NCI-H1092 treated with DMSO at 0.1 percent for 48 hours (cell line): ENCODE results near the gene IVNS1ABP.
"Not testable (repeated sequence)": the region's sequence is repeated elsewhere in the genome, so short reads cannot be mapped to it uniquely, and the experiment has no call there.

Experiments
- DNase-seq: peaks from one replicate; lab custom pipeline; 2025; lab: John Stamatoyannopoulos, UW

IVNS1ABP gene

DNA sequence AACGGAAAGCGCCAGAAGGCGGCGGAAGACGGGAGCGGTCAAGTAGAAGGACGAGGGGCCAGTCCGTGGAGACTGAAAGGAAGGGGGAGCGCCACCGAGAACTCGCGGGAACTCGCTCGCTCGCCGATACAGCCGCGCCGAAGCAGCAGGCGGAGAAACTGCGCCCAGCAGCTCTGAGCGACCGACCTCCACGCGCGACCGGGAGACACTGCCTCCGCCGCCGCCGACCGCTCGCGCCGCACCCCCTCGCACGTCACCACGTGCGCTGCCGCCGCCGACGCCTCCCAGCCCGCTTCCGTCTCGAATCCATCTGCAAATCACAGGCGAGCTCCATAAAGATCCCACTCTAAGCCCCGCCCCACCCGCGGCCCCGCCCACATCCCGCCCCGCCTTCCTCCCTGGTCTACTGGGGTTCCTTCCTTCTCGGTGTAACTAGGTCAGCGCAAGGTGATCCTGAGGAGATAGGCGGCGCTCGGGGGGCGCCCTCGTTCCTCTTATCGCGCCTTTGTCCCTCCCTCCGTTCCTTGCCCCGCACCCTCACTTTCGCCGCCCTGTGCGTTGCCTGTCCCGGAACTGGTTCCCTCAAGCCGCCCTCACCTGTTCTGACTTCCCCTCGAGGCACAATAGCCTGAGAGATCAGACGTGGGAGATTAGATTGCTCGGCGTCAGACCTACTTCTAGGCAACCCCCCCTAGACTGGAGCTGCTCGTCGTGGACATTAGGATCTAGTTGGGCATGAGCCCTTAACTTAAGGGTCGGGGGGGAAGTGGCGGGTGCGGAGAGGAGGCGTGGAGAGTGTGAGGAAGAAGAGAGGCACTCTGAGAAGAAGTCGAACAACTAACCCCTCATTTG is at the start of gene IVNS1ABP:
Gene IVNS1ABP, minus strand, starts transcription at position 210 of the 852 bp plus-strand sequence. CDS start 7,750 bp downstream, outside the sequence.
- peak; percentile 99 for DNase-seq

DNA sequence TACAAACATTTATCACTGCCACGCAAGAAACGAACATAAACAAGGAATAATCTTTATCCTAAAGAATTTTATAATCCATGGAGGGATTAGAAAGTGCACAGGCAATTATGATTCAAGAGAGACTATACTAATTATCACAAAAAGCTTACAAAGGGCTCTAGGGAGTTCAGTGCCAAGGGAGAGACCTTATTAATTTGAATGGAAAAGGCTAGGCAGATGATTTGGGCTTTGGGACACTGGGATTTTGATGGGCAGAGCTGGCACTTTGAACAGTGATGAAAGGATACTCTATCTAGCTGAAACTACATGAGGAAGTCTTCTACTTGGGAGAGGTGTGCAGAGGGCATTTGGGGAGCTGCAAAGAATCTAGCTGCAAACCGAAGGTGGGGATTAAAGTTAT is 48.9 kb upstream of the IVNS1ABP start:
- no peak for DNase-seq

DNA sequence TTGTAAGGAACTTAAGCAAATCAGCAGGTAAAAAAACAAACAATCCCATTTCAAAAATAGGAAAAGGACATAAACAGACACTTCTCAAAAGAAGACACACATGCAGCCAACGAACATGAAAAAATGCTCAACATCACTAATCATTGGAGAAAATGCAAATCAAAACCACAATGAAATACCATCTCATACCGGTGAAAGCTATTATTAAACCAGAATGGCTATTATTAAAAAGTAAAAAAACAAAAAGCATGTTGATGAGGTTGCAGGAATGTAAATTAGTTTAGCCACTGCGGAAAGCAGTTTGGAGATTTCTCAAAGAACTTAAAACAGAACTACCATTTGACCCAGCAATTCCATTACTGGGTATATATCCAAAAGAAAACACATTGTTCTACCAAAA is 47.5 kb upstream of the IVNS1ABP start:
- DNase-seq = not testable (repeated sequence)

DNA sequence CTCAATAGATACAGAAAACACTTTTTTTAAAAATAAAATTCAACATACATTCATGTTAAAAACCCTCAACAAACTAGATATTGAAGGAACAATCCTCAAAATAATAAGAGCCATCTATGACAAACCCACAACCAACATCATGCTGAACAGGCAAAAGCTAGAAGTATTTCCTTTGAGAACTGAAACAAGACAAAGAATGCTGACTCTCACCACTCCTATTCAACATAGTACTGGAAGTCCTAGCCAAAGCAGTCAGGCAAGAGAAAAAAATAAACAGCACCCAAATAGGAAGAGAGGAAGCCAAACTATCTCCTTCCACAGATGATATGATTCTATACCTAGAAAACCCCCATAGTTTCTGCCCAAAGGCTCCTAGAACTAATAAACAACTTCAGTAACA is 46.2 kb upstream of the IVNS1ABP start:
- DNase-seq = no peak

DNA sequence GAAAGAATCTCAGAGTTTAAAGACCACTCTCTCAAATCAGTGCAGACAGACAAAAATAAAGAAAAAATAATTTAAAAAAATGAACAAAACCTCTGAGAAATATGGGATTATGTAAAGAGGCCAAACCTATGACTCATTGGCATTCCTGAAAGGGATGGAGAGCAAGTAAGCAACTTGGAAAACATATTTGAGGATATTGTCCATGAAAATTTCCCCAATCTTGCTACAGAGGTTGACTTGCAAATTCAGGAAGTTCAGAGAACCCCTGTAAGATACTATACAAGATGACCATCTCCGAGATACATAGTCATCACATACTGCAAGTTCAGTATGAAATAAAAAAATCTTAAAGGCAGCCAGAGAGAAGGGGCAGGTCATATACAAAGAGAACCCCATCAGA is 43.7 kb upstream of the IVNS1ABP start:
- no peak for DNase-seq

DNA sequence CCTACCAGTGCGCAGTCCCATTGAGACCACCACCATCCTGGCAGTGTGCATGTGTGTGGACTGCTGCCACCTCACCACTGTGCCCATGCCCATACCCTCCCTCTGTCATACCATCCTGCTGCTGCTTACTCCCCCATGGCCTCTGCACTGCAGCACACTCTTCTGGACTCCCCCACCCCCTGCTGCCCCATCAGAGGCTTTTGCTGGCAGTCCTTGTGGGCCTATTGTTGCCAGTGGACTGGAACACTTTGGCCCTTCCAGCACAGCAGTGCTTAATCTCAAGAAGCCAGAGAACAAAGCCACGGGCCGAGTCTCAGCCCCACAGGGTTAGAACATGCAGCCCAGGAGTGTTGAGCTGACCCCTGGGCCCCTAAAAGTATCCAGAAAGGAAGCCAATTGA is 41.9 kb upstream of the IVNS1ABP start:
- DNase-seq = no peak

DNA sequence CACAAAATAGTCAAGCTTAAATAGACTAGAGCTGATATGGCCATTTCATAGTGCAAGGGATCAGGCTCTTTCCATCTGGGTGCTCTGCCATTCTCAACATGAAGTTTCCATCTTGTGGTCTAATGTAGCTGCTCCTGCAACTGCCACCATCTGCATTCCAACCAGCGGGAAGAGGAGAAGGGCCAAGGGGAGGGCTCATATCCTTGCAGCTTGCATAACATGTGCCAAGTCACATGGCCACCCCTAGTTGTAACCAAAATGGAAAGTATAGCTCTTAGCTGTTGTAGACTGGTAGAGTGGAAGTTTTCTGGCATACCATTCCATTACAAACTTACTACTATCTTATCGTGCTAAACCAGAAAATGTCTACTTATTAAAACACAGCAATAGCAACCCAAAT is 38.9 kb upstream of the IVNS1ABP start:
- DNase-seq = no peak

DNA sequence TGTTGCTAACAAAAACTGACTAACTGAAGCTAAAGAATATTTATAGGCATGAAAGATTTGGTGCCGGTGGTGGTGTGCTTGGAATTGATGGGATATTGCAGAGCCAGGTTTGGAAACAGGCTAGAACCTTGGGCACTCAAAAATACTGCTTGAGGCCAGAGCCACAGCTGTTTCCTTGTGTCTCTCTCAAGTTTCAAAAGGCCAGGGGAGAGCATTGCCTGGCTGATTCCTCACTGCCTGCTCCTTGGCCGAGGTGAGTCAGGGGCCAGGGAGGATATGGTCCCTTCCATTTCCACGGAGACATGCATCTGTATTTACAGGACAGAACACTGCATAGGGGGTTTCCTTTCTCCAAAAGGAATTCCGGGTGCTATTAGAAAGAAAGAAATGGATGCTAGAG is 36.1 kb upstream of the IVNS1ABP start:
- no peak for DNase-seq

DNA sequence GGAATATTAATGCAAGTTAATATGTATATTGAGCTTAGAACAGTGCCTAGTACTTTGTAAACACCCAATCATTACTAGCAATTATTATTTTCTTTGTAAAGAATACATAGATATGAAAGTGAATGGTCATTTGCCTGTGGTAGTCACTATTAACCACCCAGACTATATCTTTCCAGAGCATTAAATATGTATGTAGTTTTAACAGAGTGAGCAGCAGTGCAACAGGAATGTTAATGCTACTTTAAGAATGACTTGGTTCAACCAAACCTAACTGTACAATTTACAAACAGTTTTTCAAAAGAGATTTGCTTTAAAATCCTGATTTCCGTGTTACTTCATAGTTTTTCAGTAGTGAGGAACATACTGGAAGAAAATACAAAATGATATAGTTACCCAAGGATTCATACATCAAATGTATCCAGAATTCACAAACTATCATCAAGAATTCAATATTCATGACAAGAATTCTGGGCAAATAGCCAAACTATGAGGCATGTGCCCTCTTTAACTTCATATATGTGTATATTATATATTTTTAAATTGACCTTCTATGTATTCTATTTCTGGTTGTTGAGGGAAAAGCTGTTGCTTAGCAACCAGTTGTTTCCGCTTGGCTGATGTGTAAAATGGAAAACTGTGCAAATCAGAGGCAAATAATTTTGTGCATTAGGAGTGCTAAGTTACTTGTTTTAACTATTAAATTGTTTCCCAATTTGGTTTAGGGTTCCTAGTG is 34.9 kb upstream of the IVNS1ABP start:
- DNase-seq = no peak

DNA sequence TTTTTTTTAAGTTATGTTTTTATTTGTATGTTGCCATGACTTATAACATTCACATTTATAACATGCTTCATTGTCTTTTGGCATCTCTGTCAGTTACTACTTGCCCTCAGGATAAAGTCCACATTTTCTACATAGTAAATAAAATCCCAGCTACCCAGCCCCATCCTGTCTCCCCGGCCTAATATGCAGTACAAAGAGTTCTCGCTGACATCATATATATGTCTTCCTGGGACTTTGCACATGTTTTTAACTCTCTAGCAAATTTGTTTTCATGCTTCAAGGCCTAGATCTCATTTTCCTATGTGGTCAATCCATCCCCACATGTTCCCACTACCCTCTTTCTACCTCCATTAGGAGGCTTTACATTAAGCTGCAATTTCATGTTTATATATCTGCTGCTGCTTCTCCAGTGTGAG is 33.0 kb upstream of the IVNS1ABP start:
- no peak for DNase-seq

DNA sequence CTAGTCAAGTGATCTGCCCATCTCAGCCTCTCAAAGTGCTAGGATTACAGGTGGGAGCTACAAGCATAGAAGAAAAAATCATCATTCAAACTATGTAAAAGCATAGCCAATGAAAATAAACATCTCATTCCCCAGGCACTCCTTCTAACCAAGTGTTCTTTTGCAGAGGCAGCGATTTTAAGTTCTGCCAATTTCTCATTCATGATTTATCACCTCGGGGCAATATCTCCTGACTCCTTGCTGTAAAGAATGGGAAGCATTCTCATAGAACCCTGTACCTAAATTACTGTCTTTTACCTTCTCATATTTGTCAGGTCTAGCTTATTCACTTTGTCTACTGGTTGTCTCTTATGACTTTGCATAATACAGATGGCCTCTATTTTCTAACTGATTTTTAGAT is 32.5 kb upstream of the IVNS1ABP start:
- DNase-seq = no peak

DNA sequence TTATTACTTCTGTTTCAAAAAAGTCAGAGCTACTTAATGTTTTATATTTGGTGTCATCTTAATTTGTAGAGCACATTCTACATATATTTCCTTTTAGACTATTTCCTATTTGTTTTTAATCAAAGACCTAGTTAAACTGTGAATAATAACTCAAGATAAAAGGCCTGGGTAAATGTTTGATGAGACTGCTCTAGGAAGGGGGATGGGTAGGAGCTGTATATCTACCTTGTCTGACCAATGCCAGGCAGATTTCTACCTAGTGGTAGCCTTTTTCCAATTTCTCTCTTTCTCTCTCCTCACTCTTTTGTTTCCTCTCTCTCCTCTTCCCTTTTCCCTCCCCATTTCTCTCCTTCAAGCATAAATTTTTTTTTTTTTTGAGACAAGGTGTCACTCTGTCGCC is 31.9 kb upstream of the IVNS1ABP start:
- no peak for DNase-seq

DNA sequence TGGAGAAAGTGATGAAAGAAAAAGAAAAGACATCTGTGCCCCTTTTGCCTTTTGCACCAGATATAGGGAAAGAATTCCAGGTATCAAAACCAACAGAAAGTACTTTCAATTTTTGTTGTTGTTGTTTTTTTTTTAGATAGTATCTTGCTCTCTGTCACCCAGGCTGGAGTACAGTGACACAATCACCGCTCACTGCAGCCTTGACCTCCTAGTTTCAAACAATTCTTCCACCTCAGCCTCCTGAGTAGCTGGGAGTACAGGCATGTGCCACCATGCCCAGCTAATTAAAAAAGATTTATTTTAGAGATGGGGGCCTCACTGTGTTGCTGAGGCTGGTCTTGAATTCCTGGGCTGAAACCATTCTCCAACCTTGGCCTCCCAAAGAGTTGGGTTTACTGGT is 31.3 kb upstream of the IVNS1ABP start:
- DNase-seq = no peak

DNA sequence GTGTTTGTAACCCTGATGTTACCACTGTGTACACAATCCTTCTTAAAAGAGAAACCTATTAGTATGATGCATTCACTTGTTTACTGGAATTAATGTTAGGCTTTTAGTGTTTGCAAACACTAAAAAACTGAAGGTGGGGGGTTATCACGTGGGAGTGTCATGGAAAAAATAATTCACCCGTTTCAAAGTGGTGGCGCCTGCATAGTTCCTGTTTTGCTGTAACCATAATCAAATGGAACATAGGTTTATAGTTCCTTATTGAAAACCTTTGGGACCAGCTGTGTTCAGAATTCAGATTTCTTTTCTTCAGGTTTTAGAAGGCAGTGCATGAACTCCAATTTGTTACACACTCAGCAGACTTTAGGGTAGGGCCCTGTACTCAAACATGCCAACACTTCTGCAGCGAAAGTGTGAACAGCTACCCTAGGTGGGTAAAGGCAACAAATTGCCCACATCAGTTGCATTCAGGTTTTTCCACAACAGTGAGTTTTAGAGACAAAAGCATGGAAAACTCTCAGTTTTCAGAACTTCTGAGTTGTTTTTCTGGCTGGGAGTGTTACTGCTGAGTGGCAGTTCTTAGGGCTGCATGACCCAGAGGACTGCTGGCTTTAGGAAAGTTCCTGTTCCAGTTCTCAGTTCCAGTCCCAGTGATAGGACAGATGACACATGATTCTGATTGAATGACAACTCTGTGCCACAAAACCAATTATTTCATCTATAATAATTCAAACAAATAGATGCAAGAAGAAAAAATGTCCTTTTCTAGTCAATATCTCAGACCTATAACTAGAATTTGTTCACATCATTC is 29.1 kb upstream of the IVNS1ABP start:
- DNase-seq = no peak

DNA sequence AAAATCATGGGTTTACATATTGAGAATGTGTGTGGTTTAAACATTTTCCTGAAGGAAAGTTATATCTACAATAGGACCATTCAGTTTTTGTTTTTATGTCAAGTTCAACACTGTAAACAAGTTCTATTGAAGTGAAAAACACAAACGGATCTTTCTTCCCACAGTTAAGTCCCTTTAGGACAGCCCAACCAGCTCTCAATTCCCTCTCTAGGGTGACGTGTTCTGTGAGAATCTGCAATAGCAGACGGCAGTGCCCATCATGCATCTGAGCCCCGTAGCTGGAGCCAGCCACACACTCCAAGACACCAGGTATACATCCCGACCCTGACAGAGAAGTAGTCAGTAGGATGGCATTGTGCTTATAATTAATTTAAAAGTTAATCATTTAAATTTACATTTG is 26.3 kb upstream of the IVNS1ABP start:
- DNase-seq = no peak

DNA sequence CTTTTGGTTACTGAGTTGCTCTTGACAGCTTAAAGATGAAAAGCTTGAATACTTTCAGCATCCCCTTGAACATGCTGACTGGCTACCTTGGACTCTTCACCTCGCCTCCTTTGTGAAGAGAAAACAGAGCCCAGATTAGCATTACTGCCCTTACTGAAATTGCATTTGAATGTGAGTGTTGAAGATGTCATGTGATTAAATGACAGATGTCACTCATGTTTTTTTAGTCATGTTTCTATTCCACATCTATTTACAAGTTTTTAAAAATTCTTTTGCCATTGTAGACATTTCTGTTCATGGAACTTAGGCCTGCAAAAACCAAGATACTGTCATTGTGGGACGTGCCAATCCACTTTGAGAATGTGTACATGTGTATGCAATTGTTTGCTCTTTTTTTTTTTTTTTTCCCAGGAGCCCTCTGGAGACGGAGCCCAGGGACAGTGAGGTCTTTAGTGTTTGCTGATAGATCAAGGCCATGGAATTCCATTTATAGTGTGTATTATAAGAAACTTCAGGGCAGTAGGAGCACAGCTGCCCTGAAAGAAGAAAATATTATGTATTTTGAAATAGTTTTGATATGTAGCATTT is 25.7 kb upstream of the IVNS1ABP start:
- DNase-seq = no peak

DNA sequence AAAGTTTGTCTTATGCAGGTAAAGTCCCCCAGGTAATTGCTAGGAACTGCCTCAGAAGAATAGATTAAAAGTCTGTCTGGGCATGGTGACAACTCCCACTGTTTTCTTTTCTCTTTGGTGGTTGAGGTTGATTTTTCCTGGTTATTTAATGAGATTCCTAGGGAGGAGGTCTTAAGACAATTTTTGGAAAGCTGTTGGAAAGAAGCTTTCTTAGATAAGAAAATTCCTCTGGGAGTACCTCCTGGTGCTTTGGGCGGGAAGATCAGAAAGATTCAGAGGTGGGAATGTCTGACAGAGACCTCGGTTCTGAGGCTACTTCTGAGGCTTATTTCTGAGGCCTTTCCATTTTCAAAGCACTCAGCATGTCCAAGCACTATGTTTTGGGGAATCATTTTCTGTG is 25.0 kb upstream of the IVNS1ABP start:
- DNase-seq = no peak

DNA sequence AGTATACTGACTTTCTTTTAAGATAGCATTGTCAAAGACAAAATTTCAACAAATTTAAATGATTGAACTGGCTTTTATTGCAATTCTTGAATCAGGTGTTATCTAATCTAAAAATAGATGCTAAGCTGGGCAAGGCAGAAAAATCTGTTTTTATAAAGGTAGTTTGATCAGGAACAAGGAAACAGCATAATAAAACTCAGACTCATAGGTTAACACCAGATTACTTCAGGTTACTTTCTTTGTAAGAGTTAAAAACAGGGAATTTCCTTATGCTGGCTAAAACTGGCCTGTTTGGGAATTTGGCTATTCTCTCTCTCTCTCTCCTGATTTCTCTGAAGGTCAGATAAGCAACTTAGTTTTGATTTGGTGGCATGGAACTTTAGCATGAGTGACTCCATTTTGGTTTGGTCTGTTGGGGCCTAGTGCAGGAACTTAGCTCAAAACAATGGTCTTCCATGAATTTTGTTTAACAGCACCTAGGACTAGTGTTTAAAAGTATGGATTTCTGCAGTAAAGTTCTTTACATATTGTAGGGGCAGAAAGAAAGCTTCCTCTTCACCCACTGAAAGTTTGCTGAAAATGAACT is 24.2 kb upstream of the IVNS1ABP start:
- DNase-seq = no peak

DNA sequence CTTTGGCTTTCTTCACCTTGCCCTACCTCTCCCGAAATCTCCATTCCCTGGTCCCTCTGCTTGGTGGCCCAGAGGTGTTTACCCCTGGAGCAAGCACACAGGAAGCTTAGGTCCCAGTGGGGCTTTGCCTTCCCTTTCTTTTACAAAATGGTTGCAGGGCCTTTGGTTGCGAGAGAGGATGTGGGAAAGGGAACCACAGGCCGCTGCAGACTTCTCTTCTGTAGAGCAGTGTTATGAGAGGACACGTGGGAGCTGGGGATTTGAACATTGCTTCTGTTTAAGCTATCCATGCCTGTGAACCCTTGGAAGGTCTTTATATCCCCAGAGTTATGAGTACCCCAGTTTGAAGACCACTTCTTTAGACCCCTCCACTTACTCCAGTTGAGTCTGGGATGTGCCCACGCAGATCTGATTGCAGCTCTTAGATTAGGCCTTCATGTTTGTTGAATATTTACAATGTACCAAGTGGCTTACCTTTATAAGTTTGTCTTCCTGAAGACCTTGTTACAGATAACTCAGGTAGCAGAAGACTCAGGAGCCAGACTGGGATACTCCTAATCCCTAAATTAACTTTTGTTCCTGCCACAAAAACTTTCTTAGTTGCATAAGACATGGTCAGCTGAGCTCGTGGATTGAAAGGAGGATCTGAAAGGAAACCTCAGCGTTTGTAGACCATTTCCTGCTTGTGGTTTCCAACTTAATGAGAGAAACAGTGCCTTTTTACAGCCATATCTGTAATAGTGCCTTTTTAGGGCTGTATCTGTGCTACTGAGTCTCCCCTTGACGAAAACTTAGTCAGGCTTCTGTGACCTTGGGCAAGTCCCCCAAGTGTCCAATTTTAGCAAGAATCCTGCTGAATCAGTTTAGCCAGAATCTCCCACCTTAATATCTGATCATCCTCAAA is 21.9 kb upstream of the IVNS1ABP start:
- no peak for DNase-seq

DNA sequence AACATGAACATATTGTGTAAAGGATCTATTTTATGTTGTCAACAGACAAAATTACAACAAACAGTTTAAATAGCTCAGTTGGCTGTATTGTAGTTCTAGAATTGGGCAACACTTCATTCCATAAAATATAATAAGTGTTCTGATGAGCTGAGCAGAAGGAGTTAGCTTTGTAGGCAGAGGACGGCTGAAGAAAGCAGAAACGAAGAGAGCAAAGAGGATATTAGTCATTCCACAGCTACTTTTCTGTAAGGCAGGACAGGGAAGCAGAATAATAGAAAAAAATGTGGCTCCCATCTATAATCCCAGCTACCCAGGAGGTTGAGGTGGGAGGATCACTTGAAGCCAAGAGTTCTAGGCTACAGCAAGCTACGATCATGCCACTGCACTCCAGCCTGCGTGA is 20.2 kb upstream of the IVNS1ABP start:
- DNase-seq = no peak

DNA sequence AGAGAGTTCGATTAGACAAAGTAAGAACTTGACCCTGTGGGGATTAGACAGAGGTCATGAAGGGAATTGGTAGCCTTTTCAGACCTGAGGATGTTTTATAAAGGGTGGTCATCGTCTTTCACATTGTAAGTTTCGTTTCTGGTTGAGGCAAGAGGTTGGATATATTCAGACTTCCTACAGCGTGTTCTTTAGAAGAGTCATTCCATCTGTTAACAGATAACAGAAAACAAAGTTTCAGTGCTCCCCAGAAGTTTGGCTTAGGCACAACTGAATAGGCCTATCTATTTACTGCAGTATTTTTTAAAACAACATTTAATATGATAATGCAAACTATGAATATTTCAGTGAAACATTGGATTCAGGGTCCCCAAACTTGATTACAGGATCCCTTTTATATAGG is 17.1 kb upstream of the IVNS1ABP start:
- no peak for DNase-seq
